Daoy (cell line): ENCODE results near the gene DCLK1. TPM values are rescaled to one million over a fixed set of nuclear protein-coding genes. Genes with fewer than 3 reads are reported as not detected.

ENCODE experiments used
- DNase-seq: peaks from one replicate; pipeline ENCODE4 v3.0.0-alpha.2; 2015; ENCODE audit warnings: low read depth
- total RNA-seq: library from RNA; depleted of rRNA; stranded (reverse); fragments of >200 nt; shearing (Covaris generic); gene quantifications from 2 replicates; pipeline ENCODE4 v1.2.3, GENCODE V29; 2014; rRNA removed

Gene DCLK1
- 7.0 and 8.9 TPM in 2 replicates for total RNA-seq

DNA sequence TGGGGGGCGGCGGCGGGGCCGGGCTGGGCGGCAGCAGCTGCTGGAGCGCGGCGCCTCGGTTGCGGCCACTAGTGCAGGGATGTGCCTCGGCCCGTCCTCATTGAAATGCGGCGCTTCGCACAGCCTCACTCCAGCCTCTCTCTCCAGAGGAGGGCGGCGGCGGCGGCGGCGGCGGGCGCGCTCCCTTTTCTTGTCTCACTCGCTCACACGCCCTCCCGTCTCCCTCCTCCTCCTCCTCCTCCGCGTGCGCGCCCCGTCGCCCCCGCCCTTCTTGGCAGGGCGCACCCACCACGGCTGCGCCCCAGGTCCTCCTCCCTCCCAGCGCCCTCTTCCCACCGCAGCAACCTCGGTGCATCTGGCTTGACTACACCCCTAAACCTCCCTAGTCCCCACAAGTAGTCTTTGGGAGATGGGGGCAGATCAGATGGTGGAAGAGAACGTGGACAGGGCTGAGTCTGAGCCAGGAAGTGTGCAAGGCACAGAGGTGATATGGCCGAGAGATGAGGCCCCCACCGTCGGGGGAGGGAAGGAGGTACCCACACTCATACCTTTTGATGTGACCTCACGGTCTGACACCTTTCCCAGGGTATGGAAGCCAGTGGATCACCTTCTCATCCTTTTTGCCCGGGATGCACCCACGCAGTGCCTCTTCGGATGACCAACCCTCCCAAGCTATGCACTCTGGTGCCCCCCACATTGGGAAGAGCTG, at the start of gene DCLK1:
Gene DCLK1 (minus strand): TSS at position 161 of the 709 bp plus-strand sequence.
- peak; percentile 79 for DNase-seq

DNA sequence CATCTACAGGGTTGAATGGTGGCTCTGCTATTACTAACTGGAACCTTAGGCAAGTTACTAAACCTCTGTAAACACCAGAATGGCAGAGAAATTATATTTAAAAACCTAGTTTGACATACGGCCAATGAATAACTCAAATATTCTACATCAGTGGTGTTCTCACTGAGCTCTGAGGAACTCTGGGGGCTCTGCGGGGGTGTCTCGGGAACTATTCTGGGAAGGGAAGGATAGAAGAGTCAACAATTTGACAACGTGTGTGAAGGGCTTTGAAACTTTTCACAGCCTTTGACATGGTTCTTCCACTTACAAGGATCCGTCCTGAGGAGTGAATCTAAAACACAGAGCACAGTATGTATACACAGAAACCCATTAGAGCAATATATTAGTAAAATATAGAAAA, 44.4 kb upstream of the DCLK1 start:
- no peak for DNase-seq

DNA sequence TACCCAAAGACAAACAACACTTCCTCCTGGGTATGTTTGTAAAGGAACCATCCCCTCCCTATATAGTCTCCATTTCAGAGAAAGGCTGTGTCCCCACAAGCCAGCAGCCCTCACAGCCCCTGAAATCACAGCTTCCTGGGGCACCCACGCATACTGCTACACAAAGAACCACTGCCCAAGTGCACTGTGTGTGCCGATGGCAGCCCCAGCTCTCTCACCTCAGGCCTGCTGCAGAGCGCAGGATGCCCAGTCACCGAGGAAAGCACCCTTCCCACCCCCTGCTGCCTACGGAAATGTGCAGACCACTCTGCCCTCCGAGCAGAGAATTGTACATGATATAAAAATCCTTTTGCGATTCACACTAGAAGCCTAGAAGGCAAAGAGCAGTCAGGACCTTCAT, 43.7 kb upstream of the DCLK1 start:
- no peak for DNase-seq

DNA sequence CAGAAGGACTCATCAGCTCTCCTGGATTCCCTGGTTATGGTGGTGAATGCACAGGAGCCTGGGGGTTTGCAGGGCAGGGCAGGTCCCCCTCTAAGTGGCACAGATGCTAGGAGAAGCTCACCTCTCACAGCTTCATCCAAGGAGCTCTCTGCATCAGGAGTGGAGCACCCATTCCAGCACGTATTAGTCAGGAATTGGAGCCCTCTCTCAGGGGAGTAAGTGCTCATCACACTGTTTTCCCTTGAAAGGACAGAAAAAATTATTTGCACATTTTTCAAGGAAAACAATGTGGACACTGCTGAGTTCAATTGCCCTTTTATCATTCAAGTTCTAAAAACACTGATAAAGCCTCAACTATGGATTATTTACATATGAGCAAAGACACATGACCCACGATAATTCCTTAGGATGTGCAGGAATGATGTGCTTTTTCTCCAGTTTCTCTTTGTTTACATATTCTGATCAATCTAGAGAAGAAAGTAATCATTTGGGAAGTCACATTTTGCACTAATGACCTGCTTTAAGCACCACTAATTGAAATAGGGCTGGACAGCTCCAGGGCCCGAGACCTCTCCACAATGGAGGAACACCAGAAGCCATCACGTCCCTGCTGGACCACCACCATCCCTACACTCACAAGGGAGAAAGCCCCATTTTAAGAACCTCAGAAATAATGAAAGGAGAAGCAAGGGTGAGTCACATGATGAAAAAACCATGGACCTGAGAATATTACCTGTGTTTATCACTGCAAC, 42.6 kb upstream of the DCLK1 start:
- DNase-seq = no peak

DNA sequence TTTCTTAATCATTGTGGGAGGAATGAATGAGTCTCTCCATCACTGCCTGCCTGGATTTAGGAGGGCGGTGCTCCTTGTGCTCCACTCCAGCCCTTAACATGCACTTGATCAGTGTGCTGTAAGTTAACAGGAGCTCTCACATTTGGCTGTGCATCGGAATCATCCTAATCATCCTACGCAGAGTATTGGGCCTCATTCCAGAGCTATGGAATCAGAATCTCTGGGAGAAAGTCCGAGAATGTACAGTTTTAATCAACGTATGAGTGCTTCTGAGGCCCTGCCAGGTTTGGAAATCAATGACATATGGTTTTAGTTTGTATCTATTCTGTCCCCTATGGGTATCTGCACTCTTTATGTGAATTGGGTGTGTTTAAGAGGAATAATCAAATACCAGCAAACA, 34.9 kb upstream of the DCLK1 start:
- no peak for DNase-seq

DNA sequence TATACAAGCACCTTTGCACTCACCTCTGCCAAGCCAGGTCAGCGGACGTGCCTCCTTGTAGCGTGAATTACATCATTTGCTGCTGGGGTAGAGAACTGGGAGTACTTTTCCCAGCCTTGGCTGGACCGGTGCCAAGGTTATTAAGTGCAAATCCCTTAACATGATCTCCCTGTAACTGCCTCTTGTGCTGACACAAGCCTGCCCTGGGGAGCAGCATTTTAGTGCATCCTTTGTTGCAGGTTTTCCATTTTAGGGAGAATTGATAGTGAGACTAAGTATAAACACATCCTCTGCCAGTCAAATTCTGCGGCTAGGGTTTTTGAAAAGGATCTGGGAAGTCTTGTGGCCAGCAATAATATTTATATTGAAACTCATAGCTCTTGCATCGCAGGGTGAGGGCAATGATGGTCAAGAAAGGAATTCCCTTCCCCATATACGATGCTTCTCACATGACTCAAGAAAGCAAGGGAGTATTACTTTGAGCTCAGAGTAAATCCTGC, 32.7 kb upstream of the DCLK1 start:
- peak; percentile 93 for DNase-seq

DNA sequence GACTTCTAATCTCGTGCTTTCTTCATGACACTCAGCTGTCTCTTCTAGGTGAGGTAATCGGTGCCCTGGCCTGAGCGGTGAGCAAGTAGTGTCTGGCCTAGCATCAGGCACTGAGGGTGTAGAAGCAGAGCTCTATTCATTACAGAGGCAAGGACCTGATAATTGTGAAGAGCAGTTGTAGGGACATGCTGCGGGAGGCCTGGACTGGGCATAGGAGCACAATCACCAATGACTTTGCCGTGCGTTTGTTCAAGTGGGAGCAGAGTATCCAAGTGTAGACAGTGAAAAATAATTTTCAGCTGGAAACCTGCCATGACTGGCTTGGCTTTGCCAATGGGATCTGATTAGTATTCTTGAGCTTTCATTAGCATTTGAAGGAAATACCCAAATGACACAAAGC, 32.1 kb upstream of the DCLK1 start:
- DNase-seq = peak; percentile 14

DNA sequence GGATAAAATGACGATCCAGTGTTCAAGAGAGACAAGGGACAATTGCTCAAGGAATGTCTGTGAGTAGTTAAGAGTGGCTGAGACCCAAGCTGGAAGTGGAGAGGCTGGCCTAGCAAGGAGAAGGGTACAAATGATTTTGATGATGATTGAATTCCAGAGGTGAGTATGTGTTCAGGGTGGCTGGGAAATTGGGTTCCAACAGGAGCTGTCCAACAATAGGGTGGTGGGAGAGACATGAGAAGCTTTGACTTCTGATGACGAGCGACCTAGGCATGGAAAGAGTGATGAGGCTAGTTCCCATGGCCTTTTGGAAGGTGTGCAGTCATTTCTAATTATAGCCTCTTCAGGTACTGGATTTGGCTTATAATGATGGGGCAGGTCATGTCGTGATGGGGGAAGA, 29.1 kb upstream of the DCLK1 start:
- DNase-seq = peak; percentile 2

DNA sequence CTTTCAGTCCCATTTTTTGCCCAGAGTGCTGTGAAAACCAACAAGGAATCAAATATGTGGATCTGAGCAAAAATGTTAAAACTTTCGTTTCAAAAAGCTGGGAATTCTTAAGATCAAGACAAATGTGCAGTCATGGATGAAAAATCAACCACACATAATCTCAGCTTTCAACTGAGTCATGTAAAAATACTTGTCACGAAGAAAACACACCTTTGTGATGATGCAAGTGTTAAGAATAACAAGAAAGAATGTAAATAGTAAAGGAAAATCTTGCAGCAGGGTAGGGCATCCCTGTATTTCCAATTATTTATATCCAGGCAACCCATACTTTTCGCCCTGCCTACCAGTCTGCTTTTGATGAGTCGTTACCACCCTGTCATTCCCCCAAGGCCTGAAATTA, 27.4 kb upstream of the DCLK1 start:
- peak; percentile 28 for DNase-seq

DNA sequence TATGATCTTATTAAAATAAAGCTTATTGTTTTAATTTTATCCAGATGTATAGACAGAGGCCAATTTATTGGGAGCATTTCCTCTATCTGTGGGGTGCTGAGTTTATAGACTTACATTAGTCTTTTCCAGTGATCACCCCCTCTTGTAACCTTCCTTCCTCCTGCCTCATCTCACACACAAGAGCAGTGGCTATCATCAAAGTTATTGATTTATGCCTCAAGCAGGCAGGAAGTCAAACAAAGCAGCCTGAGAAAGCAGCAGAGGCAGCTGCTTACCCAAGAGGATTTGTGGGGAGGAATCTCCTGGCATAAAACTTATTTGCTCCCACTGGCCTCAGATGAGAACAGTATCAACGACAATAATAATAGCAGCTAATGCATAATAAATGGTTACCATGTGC, 26.3 kb upstream of the DCLK1 start:
- DNase-seq = no peak

DNA sequence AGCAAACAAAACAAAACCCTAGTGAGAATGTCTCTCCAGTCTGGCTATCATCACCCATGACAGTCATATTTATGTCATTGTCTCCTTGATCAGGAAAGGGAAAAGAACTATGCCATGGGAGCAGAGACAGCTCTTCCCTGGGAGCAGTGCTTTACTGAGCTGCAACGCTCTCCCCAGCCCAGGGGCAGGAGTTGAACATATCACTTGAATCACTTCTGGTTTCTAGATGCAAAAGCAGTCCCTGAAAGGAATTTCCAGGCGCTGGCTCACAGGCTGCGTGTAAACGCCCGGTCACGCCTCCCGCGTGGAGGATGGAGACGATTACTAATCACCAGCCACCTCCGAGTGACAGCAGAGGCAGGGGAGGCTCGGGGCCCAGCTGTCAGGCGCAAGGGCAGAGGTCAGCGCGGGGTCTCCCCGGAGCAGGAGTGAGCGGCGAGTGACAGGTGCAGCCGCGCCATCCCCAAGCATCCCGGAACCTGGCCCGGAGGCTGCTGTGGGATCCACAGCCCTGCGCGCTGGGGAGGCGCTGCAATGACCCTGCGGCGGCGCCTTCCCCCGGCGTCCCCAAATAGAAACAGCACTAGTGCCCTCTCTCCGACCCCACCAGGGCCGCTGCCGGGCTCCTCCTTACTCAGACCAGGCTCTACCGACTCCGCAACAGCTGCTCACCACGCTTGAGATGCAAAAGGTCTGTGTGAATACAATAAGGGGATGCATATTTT, 23.5 kb upstream of the DCLK1 start:
- no peak for DNase-seq

DNA sequence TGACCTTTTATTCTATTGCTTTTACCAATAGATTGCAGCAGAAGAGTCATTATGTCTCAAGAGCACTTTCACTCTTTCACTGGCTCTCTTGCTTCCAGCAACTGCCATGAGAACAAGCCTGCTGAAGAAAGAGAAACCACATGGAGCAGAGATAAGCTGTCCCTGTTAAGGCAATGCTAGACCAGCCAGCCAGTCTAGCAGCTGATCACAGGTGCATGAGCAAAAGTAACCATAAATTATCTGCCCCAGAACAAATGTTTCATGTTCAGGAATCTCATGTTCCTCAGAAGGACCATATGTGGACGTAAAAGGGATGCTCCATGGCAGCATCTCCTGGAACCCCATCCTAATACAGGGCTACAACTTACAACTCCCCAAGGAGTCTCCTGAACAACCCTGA, 20.4 kb upstream of the DCLK1 start:
- DNase-seq = no peak

DNA sequence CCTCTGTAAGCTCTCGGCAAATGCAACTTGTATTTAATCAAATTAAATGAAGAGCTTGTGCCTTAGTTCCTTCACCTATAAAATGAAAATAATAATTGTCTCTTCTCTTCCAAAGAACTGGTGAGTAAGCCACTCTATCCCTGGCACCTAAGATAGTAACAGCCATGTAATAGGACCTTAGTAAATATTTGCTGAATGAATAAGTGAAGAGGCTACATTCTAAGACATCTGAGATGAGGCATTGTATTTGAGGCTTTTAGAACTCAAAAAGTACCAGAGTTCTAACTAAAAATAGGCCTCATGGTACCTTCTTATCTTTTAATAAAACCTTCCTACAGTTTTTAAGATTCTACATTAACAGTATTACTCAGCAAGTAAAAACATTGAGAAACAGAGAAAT, 17.3 kb upstream of the DCLK1 start:
- DNase-seq = no peak

DNA sequence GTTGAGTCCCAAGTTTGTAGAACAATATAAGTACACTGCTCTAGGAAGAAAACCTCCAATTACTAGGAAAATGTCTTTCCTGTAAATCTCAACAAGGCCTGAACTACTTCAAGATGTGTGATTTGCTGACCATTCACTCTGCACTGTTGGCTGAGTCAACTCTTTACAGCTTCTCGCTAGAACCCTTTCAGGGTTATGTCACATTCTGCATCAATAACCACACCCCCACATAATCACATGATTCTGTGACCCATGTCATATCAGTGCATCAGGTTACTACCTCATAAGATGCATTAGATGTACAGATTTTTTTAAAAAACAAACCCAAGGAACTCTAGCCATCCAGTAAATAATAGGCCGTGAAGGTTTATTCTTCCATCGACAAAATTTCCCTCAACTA, 16.1 kb upstream of the DCLK1 start:
- DNase-seq = no peak

DNA sequence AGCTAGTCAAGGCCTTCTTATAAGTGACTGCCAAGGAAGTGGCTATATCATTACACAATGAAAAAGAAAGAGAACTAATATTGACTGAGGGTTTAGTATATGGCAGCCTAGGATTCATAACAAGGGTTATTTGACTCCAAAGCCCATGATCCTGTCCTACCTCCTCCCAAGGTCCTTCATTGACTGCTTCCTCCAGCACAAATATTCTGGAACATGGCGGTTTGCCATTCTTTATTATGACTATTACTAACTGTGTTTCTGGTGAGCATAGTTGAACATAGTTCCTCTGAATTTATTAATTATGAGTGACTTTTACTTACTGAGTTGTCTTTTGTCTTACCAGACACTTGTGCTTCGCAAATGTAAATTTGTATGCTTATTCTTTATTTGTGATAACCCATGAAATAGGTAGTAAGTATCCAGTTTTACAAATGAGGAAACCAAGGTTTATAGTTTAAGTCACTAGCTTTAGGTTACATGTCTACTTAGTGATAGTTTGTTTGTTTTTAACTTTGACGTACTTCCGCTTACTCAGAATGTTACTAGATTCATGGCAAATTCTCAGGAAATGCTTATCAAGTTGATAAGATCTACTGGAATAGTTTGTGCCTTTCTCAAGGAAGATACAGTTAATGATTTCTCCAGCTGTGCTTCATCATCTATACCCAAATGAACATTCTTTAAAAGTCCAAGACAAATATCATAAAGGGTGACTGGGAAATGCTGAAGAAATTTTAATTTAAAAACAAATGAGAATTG, 15.5 kb upstream of the DCLK1 start:
- no peak for DNase-seq

DNA sequence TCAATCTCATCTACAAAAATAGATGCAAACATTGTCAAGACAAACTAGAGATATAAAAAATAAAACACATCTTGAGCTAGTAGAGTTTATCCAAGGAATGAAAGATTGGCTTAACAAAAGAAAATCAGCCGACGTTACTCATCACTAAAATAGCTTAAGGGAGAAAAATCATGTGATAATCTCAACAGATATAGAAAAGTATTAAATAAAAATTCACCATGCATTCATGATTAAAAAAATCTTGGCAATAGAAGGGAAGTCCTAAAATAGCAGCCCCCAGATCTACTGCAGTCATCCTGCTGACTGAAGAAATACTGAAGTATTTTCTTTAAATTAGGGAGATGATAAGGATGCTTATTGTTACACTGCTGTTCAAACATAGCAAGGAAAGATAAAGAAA, 12.6 kb upstream of the DCLK1 start:
- DNase-seq = no peak

DNA sequence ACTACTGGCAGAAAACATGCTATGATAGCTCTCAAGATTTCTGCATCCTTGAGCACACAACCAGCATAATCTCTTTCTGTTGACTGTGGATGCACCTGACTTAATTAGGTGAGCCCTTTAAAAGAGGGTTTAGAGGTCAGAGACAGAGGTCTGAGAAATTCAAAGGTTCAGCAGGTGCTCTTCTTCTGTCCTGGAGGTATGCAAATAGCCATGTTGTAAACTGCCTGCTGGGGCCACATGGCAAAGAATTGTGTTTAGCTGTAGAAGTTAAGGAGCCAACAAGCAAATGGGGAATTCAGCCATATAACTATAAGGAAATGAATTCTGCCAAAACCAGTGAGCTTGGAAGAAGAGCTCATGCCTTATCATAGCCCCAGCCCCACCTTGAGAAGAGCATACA, 11.6 kb upstream of the DCLK1 start:
- DNase-seq = no peak

DNA sequence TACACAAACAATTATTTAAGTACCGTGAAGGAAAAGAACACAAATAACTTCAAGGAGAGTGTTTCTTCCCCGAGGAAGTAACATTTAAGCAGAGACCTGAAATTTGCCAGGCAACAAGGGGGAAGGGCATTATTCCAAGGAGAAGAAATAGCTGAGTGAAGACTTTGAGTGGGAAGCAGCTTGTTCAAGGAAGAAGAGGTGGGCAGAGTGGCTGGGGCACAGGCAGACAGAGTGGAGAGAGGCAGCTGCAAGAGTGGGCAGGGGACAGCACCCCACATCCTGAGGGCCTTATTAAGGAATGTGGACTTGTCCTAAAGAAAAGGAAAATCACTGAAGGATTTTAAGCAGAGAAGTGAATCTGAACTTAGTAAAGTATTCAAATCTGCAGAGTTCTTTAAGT, 4.7 kb upstream of the DCLK1 start:
- no peak for DNase-seq

DNA sequence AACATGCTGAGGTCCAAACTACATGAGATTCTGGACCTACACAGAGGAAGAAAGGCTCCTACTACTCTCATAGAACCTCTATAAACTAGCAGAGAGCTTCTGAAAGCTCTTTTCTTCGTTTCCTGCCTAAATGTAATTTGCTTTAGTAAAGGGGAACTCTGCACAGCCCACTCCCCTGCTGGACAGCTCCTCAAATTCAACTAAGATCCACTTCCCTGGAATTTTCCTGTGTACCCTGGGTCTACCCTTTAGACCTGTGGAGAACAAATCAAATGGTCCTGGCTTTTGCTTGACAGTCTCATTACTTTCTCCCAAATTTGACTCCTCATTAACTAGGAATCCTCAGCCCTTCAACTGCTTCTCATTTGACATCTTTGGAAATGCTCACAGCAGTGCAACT, 3.5 kb upstream of the DCLK1 start:
- DNase-seq = no peak

DNA sequence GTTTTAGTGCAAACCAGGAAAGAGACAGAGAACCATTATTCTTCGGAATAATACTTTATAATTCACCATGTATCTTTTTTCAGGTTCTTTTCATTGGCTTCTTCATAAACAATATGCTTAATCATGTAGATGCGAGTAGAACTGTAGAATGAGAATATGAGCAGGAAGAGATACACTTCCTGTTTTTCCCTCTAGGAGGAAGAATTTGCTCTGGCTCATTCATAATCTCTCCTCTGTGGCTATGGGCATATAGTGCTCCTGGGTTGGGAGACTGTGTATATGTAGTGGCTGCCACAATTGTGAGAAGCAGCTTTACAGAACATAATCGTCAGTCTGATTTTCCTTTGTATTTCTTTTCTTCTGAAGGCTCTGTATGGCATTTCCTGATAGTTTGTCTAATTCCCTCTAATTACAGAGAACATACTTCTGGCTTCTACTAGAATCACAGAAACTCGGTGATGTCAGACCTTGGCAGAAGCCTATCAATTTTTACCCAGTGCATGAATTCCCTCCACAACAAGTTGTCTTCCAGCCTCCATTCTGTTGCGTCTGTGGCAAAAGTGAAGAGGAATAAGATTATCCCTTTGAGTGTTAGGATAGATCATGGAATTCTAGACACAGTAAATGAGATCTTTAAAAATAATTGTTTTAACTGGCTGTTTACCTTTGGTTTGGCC, 2.9 kb upstream of the DCLK1 start:
- DNase-seq = no peak

DNA sequence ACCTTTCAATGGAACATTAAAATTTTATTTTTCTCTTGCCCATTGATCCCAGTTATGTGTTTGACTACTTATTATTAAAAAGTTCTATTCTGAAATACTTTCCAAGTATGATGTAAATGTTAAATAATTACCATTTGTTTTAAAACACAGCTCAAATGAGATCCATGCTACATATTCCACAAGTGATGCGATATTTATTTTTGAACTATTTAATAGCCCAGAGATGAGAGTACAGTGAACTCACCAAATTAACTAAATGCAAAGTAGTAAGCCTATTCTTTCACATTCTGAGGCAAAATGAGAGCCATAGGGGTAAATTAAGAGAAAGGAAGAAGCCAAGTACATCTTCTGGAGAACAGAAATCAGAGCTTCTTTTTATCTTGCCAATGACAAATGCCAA, 1.2 kb upstream of the DCLK1 start:
- DNase-seq = no peak
